DMS 273 treated with DMSO at 0.1 percent for 48 hours (cell line): ENCODE data around the gene CNNM1.

Experiments used
- DNase-seq: peaks from one replicate; lab custom pipeline; 2025; lab: John Stamatoyannopoulos, UW

The CNNM1 gene

DNA sequence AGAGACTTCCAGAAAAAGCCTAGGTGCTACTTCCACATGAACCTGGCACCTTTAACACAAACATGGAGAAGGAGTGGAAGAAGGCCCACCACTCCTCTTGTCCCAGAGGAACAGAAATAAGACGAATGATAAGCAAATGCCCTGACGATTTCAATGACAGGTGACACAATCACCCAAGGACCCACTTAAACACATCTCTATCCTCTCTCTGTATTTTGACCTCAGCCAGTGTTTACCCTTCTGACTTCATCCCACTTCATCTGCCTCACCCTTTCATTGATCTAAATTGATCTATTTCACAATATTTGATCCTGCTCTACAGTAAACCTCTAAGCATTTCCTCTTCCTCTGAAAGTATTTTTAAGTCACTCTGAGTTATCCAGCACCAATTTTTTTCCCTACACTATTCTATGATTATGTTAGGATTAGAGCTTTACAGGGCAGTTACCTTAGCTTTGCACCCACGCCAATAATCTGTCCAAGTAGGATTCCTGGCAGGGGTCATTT, 92.1 kb downstream of the CNNM1 start:
- no peak for DNase-seq

GRCh38 chr10:99422529-99423096, 93.5 kb downstream of the CNNM1 start:
- DNase-seq = no peak

GRCh38 chr10:99424656-99425055, 95.5 kb downstream of the CNNM1 start:
- DNase-seq = no peak

DNA sequence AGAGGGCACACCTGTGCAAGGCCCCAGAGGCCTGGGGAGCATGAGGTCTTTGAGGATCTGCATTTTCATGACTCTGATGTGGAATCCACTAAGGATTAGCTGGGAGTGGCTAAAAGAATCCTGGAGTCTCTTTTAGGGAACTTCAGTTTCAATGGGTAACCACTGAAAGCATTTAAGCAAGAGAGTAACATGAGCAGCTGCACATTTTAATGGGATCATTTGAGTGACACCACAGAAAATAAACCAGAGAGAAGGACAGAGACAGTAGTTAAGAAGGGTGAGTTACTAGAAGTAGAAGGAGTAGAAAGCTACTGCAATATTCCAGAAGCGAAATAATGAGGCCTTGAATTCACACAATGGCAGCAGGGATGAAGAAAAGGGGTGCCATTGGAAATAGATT, 96.0 kb downstream of the CNNM1 start:
- DNase-seq = no peak

- no peak for DNase-seq
These were observed 97.5 kb downstream of the CNNM1 start for GRCh38 chr10:99426689-99427088.

GRCh38 chr10:99427566-99428190, 98.5 kb downstream of the CNNM1 start:
- no peak for DNase-seq

GRCh38 chr10:99429517-99430095, 100.5 kb downstream of the CNNM1 start:
- DNase-seq = no peak

- no peak for DNase-seq
These were observed 100.9 kb downstream of the CNNM1 start for GRCh38 chr10:99430116-99430450.

DNA sequence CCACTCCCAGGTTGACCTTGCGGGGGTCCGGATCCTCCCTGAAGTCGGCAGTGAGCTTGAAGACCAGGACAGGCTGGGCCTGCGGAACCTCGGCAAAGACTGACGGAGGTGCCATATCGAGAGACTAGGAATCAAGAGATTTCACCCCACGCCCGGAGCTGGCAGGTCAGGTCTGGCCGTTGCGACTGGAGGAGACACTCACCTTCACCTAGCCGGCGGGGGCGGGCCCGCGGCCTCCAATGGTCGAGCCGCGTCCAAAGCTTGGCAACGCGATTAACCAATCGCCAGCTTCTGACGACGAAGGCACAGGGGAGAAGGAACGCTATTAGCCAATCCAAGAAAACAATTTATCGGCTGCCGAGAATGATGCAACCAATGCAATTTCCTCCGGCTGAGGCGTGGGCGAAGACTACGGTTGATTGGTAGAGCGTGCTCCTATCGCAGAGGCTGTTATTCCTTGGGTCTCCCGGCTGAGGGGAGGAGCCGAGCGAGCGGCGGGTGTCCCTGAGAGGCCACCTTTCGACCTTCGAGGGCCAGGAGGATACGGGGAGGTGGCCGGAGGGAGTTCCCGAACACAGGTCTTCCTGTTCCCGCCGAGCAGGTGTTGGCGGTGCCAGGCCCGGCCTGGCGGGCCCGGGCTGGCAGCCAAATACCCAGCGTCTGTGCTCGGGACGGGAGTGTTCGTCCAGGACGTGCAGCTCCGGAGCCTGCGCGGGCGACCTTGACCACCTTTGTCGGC, 101.5 kb downstream of the CNNM1 start, which contains the start of gene GOT1:
Gene GOT1, minus strand, starts transcription at position 174 of the 739 bp plus-strand sequence. Its CDS starts 59 bp downstream, at position 115.
- DNase-seq = peak; percentile 95

GRCh38 chr10:99431190-99431760, 102.1 kb downstream of the CNNM1 start:
- no peak for DNase-seq

DNA sequence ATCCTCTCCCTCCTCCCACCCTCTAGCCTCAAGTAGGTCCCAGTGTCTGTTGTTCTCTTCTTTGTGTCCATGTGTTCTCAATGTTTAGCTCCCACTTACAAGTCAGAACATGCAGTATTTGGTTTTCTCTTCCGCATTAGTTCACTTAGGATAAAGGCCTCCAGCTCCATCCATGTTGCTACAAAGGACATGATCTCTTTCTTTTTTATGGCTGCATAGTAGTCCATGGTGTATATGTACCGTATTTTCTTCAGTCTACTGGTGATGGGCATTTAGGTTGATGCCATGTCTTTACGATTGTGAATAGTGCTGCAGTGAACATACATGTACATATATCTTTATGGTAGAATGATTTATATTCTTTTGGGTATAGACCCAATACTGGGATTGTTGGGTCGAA, 102.9 kb downstream of the CNNM1 start:
- no peak for DNase-seq

GRCh38 chr10:99432881-99433280, 103.7 kb downstream of the CNNM1 start:
- DNase-seq = no peak

- no peak for DNase-seq
These were observed 104.3 kb downstream of the CNNM1 start for GRCh38 chr10:99433378-99434020.

DNA sequence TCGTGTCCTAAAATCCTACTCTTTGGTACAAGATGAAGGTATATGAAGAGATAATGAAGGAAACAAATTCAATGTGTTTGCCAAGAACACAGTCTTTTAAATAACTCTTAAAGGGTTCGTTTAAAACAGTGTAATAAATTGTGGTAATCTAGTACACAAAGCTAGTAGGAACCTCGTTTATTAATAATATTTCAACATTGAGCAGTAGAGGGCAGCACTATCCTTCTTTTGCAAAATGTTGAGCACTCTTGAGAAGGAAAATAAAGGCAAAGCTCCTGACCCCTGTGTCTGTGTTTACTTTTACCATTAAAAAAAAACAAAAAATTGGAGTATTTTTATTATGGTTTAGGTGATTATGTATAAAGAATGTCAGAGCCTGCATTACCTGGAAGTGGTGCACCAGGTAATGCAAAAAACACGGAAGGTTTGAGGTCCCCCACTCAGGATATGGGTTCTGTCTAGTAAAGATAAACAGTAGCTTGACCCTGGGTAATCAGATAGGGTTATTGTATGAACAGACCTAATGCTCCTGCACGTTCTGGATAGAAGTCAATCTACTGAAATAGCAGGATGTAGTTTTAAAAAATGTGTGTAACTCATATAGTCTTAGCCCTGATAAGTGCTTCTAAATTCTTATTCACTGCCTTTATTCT, 107.0 kb downstream of the CNNM1 start:
- DNase-seq = no peak

DNA sequence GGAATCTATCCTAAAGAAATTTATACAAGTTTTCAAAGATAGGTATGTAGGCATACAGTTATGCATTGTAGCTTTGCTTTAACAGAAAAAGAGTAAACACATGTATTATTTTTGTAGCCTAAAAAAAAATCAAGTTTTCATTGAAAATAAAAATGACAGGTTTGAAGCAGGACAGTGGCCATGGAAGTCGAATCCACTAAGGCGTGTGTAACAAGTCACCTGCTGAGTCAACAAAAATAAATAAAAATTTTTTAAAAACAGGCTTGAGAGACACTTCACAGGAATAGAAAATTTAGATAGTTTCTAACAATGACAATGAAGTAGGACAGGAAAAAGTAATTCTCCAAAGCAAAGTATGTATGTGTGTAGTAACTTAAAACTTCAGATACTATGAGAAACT, 109.7 kb downstream of the CNNM1 start:
- no peak for DNase-seq

GRCh38 chr10:99442394-99442793, 113.2 kb downstream of the CNNM1 start:
- no peak for DNase-seq

GRCh38 chr10:99443500-99443899, 114.3 kb downstream of the CNNM1 start:
- no peak for DNase-seq
